GM12875 (cell line): ENCODE data around the gene MYT1.
A peak's percentile ranks its signal among the peaks of the same experiment; 100 is the strongest.

Source experiments
- H3K4me3 ChIP-seq: one replicate; pipeline ENCODE4 v1.5.1; 2011; ENCODE audit warnings: low read depth, low read length, control low read depth
- TF ChIP-seq, protein P1 (sequence below): IDR thresholded peaks from 2 replicates; pipeline ENCODE4 v1.5.1; 2011; ENCODE audit warnings: low read depth, mild to moderate bottlenecking, control low read depth, inconsistent platforms, low read length, moderate library complexity, borderline replicate concordance; ENCODE audit not compliant: insufficient read depth

MYT1 gene

DNA sequence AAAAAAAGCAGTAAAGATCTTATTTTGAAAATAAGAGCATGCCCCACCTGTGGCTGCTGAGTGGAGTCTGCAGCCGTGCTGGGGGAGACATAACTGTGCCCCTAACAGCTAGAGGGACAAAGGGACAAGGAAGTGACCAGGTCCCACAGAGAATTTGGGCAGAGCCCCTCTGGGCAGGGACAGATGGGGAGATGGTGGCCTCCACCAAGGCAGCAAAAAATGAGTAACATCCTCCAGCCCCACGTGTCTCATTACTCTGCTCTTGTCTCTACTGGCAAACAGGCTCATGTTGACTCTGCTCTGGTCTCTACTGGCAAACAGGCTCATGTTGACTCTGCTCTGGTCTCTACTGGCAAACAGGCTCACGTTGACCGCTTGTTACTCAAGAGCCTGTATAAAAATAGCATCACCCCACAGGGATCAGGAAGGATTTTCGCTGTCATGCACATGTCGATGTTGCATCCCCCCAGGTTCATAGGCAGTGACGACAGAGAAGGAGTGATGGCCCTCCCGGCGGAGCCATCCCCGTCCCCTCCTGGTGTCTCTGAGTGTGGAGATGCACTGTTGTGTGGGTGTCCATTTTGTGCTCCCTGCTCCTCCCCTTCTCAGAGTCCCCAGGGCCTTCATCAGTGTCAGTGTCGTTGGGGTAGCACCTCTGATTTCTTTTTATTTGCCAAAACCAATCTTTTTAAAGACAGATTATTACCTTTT is 74.0 kb downstream of the MYT1 start:
- TF ChIP-seq, protein P1, sequence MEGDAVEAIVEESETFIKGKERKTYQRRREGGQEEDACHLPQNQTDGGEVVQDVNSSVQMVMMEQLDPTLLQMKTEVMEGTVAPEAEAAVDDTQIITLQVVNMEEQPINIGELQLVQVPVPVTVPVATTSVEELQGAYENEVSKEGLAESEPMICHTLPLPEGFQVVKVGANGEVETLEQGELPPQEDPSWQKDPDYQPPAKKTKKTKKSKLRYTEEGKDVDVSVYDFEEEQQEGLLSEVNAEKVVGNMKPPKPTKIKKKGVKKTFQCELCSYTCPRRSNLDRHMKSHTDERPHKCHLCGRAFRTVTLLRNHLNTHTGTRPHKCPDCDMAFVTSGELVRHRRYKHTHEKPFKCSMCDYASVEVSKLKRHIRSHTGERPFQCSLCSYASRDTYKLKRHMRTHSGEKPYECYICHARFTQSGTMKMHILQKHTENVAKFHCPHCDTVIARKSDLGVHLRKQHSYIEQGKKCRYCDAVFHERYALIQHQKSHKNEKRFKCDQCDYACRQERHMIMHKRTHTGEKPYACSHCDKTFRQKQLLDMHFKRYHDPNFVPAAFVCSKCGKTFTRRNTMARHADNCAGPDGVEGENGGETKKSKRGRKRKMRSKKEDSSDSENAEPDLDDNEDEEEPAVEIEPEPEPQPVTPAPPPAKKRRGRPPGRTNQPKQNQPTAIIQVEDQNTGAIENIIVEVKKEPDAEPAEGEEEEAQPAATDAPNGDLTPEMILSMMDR = no peak
- H3K4me3 ChIP-seq = no peak overlapping the region

DNA sequence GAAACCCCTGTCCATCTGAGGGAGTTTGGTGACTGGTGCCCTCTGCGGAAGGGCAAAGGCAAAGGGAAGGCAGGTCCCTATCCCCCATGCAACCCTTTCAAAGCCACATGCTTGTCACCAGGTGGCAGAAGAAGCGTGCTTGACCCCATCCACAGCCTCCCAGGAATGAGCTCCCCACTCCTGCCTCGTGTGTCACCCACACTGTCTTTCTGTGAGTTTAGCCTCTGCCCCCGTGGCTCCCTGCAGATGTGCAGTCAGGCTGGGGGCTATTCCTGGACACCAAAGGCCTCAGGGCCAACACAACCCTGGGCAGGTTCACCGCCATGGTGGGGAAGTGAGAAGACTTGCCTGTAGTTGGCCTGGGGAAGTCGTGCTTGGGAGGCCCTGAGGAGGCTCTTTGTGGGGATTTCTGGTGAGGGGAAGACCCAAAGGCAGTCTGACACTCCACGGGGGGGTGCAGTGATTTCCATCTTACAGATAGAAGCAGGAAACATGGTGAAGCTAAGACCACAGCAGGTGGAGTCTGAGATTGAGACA is 74.7 kb downstream of the MYT1 start:
- H3K4me3 ChIP-seq = no peak overlapping the region
- TF ChIP-seq, protein P1 = 0 out of 2 replicates have a peak, but pooled peaks have one; percentile 2

DNA sequence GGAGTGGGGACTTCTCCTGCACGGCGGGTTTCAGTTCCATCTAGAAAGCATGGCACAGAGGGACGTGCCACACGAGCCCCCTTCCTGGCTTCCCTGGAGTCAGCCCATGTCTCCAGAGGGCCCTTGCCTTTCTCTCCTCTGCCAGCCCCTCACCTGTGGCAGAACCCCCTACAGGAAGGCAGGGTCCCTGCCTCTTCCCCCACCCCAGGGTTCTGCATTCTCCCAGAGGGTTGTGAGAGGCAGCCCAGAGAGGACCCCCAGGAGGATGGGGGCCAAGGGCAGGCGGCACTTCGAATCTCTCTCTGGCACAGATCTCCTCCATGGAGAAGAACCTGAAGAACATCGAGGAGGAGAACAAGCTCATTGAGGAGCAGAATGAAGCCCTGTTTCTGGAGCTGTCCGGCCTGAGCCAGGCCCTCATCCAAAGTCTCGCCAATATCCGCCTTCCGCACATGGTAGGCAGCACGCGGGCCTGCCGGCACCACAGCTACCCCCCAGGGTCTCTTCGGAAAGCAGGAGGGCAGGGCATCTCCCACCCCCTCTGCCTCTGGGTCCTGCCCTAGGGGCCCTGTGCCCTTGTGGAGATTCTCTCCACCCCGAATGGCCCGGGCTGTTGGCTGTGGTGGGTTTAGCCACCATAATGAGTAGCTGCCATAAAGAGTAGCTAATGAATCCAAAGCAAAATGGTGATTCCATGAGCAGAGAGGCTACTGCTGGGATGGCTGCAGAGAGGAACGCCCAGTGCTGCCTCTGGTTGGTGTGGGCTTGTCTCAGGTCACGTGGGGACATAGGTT is 75.4 kb downstream of the MYT1 start:
- TF ChIP-seq, protein P1 = no peak
- H3K4me3 ChIP-seq = no peak overlapping the region

DNA sequence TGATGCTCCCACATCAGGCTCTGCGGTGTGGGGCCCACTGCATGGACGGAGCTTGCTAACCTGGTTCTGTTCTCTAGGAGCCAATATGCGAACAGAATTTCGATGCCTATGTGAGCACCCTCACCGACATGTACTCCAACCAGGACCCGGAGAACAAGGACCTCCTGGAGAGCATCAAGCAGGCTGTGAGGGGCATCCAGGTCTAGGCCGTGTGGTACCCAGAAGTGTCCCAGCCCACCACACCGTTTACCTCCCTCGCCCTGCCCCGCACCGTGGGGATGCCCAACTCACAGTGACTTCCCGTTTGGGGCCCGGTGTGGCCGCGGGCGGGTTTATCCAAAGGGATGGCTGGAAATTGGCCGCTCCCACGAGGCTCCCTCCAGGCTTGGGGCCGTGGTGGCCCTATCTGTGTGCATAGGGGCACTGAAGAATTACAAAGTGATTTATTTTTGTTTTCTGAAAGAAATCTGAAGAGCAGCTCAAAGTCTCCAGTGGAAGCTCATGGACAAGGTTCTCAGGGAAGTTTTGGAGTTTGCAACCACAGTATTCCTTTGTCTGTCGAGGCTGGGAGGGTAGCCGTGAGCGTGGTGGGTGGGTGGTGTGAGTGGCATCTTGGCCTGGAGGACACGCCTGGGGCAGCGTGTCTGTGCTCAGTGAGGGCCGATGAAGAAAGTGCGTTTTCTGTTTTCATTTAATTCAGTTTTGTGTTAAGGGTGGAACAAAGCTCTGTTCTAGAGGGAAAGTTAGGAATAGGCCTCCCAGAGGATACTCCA is 76.2 kb downstream of the MYT1 start:
- H3K4me3 ChIP-seq = no peak overlapping the region
- TF ChIP-seq, protein P1 = no peak

DNA sequence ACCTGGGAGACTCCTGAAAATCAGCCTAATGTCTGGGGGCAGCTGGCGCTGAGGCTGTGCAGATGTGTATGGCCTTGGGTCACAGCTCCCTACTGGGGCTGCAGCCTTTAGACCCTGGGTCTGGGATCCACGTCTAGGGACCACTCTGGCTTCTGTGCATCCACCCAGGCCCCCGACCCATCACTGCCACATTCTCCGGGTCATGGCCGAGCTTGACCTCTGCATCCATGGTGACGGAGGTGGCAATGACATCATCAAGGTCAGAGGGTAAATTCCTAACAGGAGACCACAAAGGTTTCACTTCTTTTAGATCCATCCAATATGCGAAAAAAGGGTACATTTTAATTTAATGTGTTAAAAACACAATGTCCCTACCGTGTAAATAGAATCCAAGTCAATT is 76.8 kb downstream of the MYT1 start:
- H3K4me3 ChIP-seq = no peak overlapping the region
- TF ChIP-seq, protein P1 = no peak

DNA sequence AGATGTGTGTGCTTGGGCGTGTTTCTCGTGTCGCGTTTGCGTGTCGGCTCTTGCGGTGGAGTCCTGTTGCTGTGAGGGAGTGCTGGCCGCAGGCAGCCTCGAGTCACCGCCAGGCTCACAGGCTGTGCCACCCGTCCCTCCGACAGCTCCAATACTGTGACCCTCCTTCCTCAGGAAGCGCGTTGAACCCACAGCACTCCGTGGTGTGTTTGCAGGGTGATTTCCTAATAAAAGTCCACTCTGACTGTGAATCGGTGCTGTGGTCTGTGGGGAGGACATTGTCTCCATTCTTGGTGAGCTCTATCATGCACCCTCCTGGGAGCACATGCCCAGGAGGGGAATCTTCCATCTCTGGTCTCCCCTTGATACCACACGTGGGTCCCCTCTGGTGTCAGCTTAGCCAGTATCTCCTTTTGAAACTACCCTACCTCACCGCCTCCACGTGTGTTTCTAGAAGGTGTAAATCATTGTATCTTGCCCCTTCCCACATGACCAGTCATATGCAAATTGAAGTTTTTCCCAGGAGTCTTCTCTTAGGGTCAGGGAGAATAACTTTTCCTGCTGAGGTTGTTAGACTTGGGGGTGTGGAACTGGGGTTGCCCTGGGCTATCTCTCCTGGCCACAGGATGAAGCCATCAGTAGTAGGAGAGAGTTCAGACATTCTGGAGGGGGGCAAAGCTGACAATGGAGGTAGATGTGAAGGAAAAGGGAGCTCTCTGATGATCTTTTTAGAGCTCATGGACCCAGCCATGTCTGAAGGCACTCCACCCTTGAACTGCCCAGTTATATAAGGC is 77.9 kb downstream of the MYT1 start:
- no peak overlapping the region for H3K4me3 ChIP-seq
- TF ChIP-seq, protein P1 = no peak
